NK-92 treated with Interleukin-12 subunit alpha and Interleukin-12 subunit beta, amount 100 ng/mL, for 24 hours (cell line): ENCODE results near the gene CBX1.
"Not testable (repeated sequence)": the region's sequence is repeated elsewhere in the genome, so short reads cannot be mapped to it uniquely, and the experiment has no call there.

Source experiments
- DNase-seq: peaks from one replicate; lab custom pipeline; 2025; lab: John Stamatoyannopoulos, UW

The CBX1 gene

GRCh38 chr17:48051706-48052486 is 49.4 kb downstream of the CBX1 start:
- DNase-seq = no peak

- DNase-seq = no peak
Measured at GRCh38 chr17:48051283-48051682, 50.0 kb downstream of the CBX1 start.

GRCh38 chr17:48048384-48049126 is 52.7 kb downstream of the CBX1 start:
- peak; percentile 86 for DNase-seq

GRCh38 chr17:48047741-48048383 is 53.4 kb downstream of the CBX1 start, which contains the start of gene NFE2L1:
TSS of gene NFE2L1 (plus strand) at chr17:48048359. CDS start at chr17:48051119, 2,760 bp downstream.
- DNase-seq = peak; percentile 99

GRCh38 chr17:48047113-48047740 is 54.1 kb downstream of the CBX1 start:
- DNase-seq = no peak

- no peak for DNase-seq
Measured at GRCh38 chr17:48046296-48046695, 55.0 kb downstream of the CBX1 start.

- no peak for DNase-seq
Measured at GRCh38 chr17:48045316-48046001, 55.8 kb downstream of the CBX1 start.

GRCh38 chr17:48044851-48045250 is 56.4 kb downstream of the CBX1 start:
- no peak for DNase-seq

GRCh38 chr17:48043176-48043575 is 58.1 kb downstream of the CBX1 start:
- DNase-seq = no peak

GRCh38 chr17:48038687-48039086 is 62.6 kb downstream of the CBX1 start:
- no peak for DNase-seq

GRCh38 chr17:48037838-48038323 is 63.4 kb downstream of the CBX1 start:
- no peak for DNase-seq

- no peak for DNase-seq
Measured at GRCh38 chr17:48037036-48037837, 64.0 kb downstream of the CBX1 start, which contains the start of gene COPZ2. TSS of gene COPZ2 (minus strand) at chr17:48037797. CDS start at chr17:48037777, 20 bp downstream.

GRCh38 chr17:48036693-48037035 is 64.6 kb downstream of the CBX1 start:
- no peak for DNase-seq

GRCh38 chr17:48034734-48035133 is 66.5 kb downstream of the CBX1 start:
- not testable (repeated sequence) for DNase-seq

GRCh38 chr17:48031966-48032365 is 69.3 kb downstream of the CBX1 start:
- DNase-seq = no peak

- no peak for DNase-seq
Measured at GRCh38 chr17:48030531-48030930, 70.7 kb downstream of the CBX1 start.

- no peak for DNase-seq
Measured at GRCh38 chr17:48028736-48029135, 72.5 kb downstream of the CBX1 start.

GRCh38 chr17:48027322-48027981 is 73.8 kb downstream of the CBX1 start:
- DNase-seq = no peak

GRCh38 chr17:48026502-48027321 is 74.6 kb downstream of the CBX1 start:
- peak; percentile 67 for DNase-seq
